HEK293T (cell line): ENCODE data around the gene HTRA3.

Source experiments
- BHLHE40 ChIP-seq: fragments of 450-650 bp; IDR thresholded peaks from 2 replicates; pipeline ENCODE4 v1.6.1; 2016; ENCODE audit warnings: mild to moderate bottlenecking, moderate library complexity, borderline replicate concordance
- ELF4 ChIP-seq: fragments of 450-650 bp; IDR thresholded peaks from 2 replicates; pipeline ENCODE4 v1.6.1; 2017; ENCODE audit warnings: antibody characterized with exemption
- FOXA1 ChIP-seq: fragments of 450-650 bp; IDR thresholded peaks from 2 replicates; pipeline ENCODE4 v1.6.1; 2016; ENCODE audit warnings: mild to moderate bottlenecking
- FOXM1 ChIP-seq: fragments of 450-650 bp; IDR thresholded peaks from 2 replicates; pipeline ENCODE4 v1.6.1; 2017; ENCODE audit warnings: mild to moderate bottlenecking, borderline replicate concordance
- SP1 ChIP-seq: fragments of 450-650 bp; IDR thresholded peaks from 2 replicates; pipeline ENCODE4 v1.6.1; 2017
- SUZ12 ChIP-seq: fragments of 450-650 bp; IDR thresholded peaks from 2 replicates; pipeline ENCODE4 v1.6.1; 2016; ENCODE audit warnings: mild to moderate bottlenecking
- TARDBP ChIP-seq: fragments of 450-650 bp; IDR thresholded peaks from 2 replicates; pipeline ENCODE4 v1.6.1; 2016
- ZNF384 ChIP-seq: fragments of 450-650 bp; IDR thresholded peaks from 2 replicates; pipeline ENCODE4 v1.6.1; 2016
- TF ChIP-seq, protein P1 (sequence below): fragments of 450-650 bp; IDR thresholded peaks from 2 replicates; pipeline ENCODE4 v1.6.1; 2016

DNA sequence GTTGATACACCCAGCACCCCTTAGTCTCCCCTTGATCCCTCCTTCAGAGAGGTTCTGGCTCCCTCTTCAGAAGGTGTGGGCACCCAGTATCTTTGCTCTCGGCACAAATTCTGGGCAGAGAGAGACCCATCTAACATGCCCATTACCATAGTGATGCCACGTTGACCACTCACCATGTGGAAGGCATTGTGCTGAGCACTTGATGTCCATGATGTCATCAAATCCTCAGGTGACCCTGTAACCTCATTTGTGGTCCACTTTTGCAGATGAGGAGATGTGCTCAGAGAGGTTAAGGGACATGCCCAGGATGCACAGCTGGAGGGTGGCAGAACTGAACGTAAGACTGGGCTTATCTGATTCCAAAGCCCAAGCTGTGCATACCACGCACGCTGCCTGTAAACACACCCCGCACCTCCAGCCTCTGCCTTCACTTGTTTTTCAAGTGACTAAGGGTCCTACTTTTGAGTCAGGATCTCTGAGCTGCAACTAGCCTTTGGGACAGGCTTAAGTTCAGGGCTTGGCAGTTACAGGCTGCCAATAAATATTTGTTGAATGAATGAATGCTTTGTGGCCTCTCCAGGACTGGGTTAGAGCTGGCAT is 55.2 kb downstream of the HTRA3 start:
- TF ChIP-seq FOXA1 (no peak), ELF4 (no peak), SUZ12 (no peak), FOXM1 (no peak), BHLHE40 (no peak), SP1 (no peak), ZNF384 (no peak), TARDBP (no peak)
- TF ChIP-seq, protein P1, sequence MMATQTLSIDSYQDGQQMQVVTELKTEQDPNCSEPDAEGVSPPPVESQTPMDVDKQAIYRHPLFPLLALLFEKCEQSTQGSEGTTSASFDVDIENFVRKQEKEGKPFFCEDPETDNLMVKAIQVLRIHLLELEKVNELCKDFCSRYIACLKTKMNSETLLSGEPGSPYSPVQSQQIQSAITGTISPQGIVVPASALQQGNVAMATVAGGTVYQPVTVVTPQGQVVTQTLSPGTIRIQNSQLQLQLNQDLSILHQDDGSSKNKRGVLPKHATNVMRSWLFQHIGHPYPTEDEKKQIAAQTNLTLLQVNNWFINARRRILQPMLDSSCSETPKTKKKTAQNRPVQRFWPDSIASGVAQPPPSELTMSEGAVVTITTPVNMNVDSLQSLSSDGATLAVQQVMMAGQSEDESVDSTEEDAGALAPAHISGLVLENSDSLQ = no peak
